Astrocyte (in vitro differentiated cells and primary cell): Measurements from ENCODE around the gene NSD2.

ENCODE experiments used
- EZH2 ChIP-seq: IDR thresholded peaks from 2 replicates; pipeline ENCODE4 v1.6.1; 2012; ENCODE audit warnings: mild to moderate bottlenecking, low read length, inconsistent platforms; ENCODE audit not compliant: insufficient read depth
- TF ChIP-seq, protein P1 (sequence below): IDR thresholded peaks from 2 replicates; pipeline ENCODE4 v1.5.1; 2011; ENCODE audit warnings: low read depth, mild to moderate bottlenecking, inconsistent platforms, low read length, moderate library complexity; ENCODE audit not compliant: insufficient read depth

GRCh38 chr4:1987296-1987695, 116.1 kb downstream of the NSD2 start:
- TF ChIP-seq, protein P1, sequence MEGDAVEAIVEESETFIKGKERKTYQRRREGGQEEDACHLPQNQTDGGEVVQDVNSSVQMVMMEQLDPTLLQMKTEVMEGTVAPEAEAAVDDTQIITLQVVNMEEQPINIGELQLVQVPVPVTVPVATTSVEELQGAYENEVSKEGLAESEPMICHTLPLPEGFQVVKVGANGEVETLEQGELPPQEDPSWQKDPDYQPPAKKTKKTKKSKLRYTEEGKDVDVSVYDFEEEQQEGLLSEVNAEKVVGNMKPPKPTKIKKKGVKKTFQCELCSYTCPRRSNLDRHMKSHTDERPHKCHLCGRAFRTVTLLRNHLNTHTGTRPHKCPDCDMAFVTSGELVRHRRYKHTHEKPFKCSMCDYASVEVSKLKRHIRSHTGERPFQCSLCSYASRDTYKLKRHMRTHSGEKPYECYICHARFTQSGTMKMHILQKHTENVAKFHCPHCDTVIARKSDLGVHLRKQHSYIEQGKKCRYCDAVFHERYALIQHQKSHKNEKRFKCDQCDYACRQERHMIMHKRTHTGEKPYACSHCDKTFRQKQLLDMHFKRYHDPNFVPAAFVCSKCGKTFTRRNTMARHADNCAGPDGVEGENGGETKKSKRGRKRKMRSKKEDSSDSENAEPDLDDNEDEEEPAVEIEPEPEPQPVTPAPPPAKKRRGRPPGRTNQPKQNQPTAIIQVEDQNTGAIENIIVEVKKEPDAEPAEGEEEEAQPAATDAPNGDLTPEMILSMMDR = no peak
- no peak for TF ChIP-seq EZH2
